ENCODE data around the gene GLTP. TPM values are rescaled to one million over a fixed set of nuclear protein-coding genes. Genes with fewer than 3 reads are reported as not detected.

Gene GLTP
- polyA plus RNA-seq, 3 donors from 2014 or later = 64.8 to 95.1 (median 71.9) TPM

DNA sequence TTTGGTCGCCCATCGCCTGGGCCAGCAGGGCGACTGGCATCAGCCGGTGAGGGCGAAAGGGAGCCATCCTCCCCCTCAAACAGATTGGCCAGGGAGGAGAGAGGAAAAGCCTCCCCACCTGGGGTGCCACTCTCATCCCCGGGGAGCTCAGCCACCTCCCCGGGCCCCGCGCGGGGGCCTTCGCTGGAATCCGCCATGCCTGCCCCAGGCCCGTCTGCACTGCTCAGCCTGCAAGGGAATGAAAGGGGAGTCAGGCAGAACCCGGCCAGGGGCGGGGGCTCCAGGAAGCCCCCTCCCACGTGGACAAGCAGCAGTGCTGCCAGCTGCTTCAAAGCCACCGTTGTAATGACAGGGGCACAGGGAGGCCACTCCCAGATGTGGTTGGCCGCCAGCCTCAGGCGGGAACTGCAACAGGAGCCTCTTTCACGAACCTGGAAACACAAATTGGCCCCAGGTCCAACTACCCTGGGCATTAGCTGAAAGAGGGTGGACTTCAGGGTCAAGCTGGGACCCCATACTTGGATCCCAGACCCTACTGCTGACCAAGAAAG, 65.7 kb downstream of the GLTP start:
- Mint-ChIP-seq H3K27ac (no peak overlapping the region), H3K4me3 (no peak overlapping the region), H3K36me3 (no peaks in the 10 kb centered on the region), H3K27me3 (ENCODE audit: low read depth in 3 of 3) (peaks cover 0 to 7% (median 0%) of the 10 kb centered on the region in 3 donors), H3K4me1 (no peaks in the 10 kb centered on the region), H3K9me3 (no peaks in the 10 kb centered on the region)
- DNase-seq = no peak

- Mint-ChIP-seq H3K9me3 (no peaks in the 10 kb centered on the region), H3K4me1 (no peaks in the 10 kb centered on the region)
- no peak for DNase-seq
Observed at GRCh38 chr12:109813810-109814416, 66.4 kb downstream of the GLTP start.

GRCh38 chr12:109811624-109811995, 68.7 kb downstream of the GLTP start:
- no peak overlapping the region for H3K27ac Mint-ChIP-seq
- H3K4me1 Mint-ChIP-seq = no peaks in the 10 kb centered on the region
- no peaks in the 10 kb centered on the region for H3K27me3 Mint-ChIP-seq (ENCODE audit: low read depth in 3 of 3)
- no peak overlapping the region for H3K4me3 Mint-ChIP-seq
- no peak for DNase-seq
- H3K36me3 Mint-ChIP-seq = no peaks in the 10 kb centered on the region
- no peaks in the 10 kb centered on the region for H3K9me3 Mint-ChIP-seq

More at GRCh38 chr12:109813810-109814416, 66.4 kb downstream of the GLTP start:
- no peak overlapping the region for H3K27ac Mint-ChIP-seq
- H3K4me3 Mint-ChIP-seq = no peak overlapping the region
- H3K36me3 Mint-ChIP-seq = no peaks in the 10 kb centered on the region
- H3K27me3 Mint-ChIP-seq (ENCODE audit: low read depth in 3 of 3) = no peaks in the 10 kb centered on the region

DNA sequence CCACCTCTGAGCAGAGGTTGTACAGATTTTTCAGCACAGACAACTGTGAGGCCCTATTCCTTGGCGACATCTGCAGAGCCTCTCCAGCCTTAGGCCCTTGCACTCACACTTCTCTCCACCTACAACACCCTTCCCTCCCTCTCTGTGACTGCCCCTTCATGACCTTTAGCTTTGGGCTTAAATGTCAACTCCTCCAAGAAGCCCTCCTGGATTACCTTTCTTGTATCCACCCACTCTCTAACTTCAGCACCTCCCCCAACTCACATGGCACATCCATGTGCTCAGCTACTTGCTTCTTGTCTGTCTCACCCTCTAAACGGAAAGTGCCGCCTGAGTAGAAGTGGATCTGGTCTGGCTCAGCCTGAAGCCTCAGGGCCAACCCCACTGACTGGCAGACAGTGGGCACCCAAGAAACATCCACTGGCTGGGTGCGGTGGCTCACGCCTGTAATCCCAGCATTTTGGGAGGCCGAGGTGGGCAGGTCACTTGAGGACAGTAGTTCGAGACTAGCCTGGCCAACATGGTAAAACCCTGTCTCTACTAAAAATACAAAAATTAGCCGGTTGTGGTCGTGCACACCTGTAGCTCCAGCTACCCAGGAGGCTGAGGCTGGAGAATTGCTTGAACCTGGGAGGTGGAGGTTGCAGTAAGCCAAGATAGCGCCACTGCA, 69.3 kb downstream of the GLTP start:
- Mint-ChIP-seq H3K4me1 (no peaks in the 10 kb centered on the region), H3K27ac (no peak overlapping the region), H3K9me3 (no peaks in the 10 kb centered on the region), H3K27me3 (ENCODE audit: low read depth in 3 of 3) (no peaks in the 10 kb centered on the region), H3K4me3 (no peak overlapping the region), H3K36me3 (no peaks in the 10 kb centered on the region)
- no peak for DNase-seq

GRCh38 chr12:109808876-109809646, 71.3 kb downstream of the GLTP start:
- Mint-ChIP-seq H3K36me3 (no peaks in the 10 kb centered on the region), H3K27ac (no peak overlapping the region), H3K4me3 (no peak overlapping the region), H3K27me3 (ENCODE audit: low read depth in 3 of 3) (peaks cover 0 to 2% (median 2%) of the 10 kb centered on the region in 3 donors), H3K4me1 (peaks cover 0 to 2% of the 10 kb centered on the region in 2 donors), H3K9me3 (no peaks in the 10 kb centered on the region)
- DNase-seq = no peak

DNA sequence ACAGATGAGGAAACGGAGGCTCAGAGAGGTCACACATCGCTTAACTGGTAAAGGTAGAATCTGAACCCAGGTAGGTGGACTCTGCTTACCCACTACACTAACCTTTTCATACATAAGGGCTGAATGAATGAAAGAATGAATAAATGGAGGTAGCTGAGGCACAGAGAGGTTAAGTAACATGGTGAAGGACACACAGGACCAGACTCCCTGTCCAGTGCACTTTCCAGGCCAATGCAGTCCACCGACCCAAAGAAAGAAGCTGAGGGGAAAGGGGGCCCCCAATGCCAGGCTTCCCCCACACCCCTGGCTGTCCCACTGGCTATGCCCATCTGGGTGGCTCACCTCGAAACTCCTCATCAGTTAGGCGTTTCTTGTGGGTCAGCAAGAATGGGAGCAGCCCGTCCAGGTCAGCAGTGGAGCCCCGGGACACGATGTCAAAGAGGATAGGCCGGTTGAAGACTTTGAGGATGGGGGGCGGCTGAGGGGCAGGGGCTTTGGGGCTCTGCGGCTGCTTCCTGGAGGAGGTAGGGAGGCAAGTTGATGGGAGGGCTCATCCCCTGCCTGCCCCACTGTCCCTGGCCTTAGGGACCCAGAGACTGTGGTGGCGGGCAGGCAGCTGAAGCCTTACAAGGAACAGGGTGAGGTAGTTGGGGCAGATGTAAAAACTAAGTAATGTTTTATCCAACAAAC, 72.2 kb downstream of the GLTP start:
- H3K27me3 Mint-ChIP-seq (ENCODE audit: low read depth in 3 of 3) = peaks cover 2% of the 10 kb centered on the region in 3 donors
- peaks cover 0 to 2% of the 10 kb centered on the region in 2 donors for H3K4me1 Mint-ChIP-seq
- no peaks in the 10 kb centered on the region for H3K36me3 Mint-ChIP-seq
- DNase-seq = no peak
- no peak overlapping the region for H3K27ac Mint-ChIP-seq
- no peak overlapping the region for H3K4me3 Mint-ChIP-seq
- H3K9me3 Mint-ChIP-seq = no peaks in the 10 kb centered on the region

DNA sequence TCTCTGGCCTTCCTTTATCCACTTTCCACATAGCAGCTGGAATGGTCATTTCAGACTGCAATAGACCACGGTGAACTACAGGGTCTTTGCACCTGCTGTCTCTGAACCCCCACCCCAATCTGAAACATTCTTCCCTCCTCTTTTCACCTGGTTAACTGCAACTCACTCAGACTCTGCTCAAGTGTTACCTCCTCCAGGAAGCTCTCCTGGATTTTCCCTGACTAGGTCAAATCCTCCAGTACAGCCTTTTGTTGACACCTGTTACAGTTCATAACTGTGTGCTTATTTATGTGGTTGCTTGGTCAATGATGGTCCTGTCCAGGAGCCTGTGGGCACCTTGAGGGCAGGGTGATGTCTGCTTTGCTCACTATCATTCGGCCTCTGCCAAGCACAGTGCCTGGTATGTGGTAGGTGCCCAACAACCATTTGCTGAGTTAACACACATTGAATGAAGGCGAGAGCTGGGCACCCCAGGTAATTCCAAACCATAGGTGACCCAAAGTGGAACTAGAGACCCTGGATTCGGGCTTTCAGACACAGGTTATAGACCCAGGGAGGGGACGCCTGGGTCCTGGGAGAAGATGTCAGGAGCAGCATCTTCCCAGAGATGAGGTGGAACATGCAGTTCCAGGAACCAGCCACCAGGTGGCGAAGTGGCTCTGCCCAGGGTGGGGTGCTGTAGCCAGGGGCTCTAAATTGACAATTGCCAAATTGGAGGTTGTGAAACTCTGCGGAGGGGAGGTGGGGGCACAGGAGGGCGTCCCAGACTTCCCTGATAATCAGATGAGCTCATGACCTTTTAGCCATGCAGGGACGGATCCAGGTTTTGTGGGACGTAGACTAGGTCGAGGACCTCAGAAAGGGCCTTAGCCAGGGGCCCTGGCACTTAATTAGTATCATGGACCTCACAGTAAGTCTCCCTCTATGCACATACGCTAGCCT, 75.2 kb downstream of the GLTP start:
- Mint-ChIP-seq H3K9me3 (no peaks in the 10 kb centered on the region), H3K4me1 (peaks cover 0 to 2% of the 10 kb centered on the region in 2 donors), H3K27ac (peak overlapping the region in 2 of 6 donors; percentile 20 to 36), H3K4me3 (no peak overlapping the region), H3K27me3 (ENCODE audit: low read depth in 3 of 3) (peaks cover 2% of the 10 kb centered on the region in 3 donors), H3K36me3 (no peaks in the 10 kb centered on the region)
- DNase-seq = peak; percentile 64 to 71 (median 65)

DNA sequence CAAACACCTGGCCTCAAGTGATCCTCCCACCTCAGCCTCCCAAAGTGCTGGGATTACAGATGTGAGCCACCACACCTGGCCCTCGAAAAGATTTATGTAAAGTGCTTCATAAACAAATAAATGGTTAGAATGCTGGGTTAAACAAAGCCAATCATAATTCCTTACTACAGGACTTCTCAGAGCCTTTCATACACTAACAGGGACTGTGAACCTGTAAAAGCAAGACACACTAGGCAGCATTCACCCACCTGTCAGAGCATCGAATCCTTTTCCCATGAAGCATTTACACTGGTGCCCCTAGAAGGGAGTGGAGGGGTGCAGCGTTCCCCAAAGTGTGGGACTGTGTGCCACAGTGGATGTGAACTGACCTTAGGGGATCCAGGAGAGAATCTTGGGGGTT, 76.7 kb downstream of the GLTP start:
- DNase-seq = no peak
- Mint-ChIP-seq H3K27ac (no peak overlapping the region), H3K27me3 (ENCODE audit: low read depth in 3 of 3) (peaks cover 2% of the 10 kb centered on the region in 3 donors), H3K4me1 (peaks cover 0 to 2% of the 10 kb centered on the region in 2 donors), H3K4me3 (no peak overlapping the region), H3K36me3 (no peaks in the 10 kb centered on the region), H3K9me3 (no peaks in the 10 kb centered on the region)

- Mint-ChIP-seq H3K4me1 (peaks cover 0 to 2% of the 10 kb centered on the region in 2 donors), H3K27ac (no peak overlapping the region), H3K9me3 (no peaks in the 10 kb centered on the region), H3K4me3 (no peak overlapping the region), H3K36me3 (no peaks in the 10 kb centered on the region), H3K27me3 (ENCODE audit: low read depth in 3 of 3) (peaks cover 2 to 4% (median 2%) of the 10 kb centered on the region in 3 donors)
- DNase-seq = no peak
Observed at GRCh38 chr12:109802828-109803227, 77.5 kb downstream of the GLTP start.

Other genes starting within 250 kb of the GLTP start
- under 1 TPM in 2 of 3 donors, not detected in 1; 0.20 to 0.49 TPM for gene FAM222A, start 166.7 kb downstream of the GLTP start, polyA plus RNA-seq
- not detected for gene TRPV4, start 47.1 kb downstream of the GLTP start, polyA plus RNA-seq
- 10 to 100 TPM in 1 of 3 donors, 1 to 10 TPM in 2; 2.9 to 22.8 (median 9.1) TPM for gene TCHP, start 19.7 kb upstream of the GLTP start, polyA plus RNA-seq
- gene GIT2, start 115.8 kb upstream of the GLTP start, polyA plus RNA-seq = 10 to 100 TPM; 54.6 to 100.0 (median 68.7) TPM
- 10 to 100 TPM; 39.8 to 62.9 (median 40.8) TPM for gene ANKRD13A, start 118.9 kb upstream of the GLTP start, polyA plus RNA-seq
- 10 to 100 TPM in 2 of 3 donors, 1 to 10 TPM in 1; 9.8 to 17.7 (median 13.6) TPM for gene C12orf76, start 168.0 kb upstream of the GLTP start, polyA plus RNA-seq
- under 1 TPM in 2 of 3 donors, not detected in 1; 0.54 TPM for gene IFT81, start 243.8 kb upstream of the GLTP start, polyA plus RNA-seq